Endothelial cell of umbilical vein (primary cell): Measurements from ENCODE around the gene IL9. TPM values are rescaled to one million over a fixed set of nuclear protein-coding genes. Genes with fewer than 3 reads are reported as not detected.

Experiments used
- BruUV-seq: library from RNA; stranded (reverse); fragments of 400-500 nt; replicated peaks from 2 replicates; lab custom pipeline; 2021; lab: Mats Ljungman, UMichigan
- CTCF ChIA-PET: fragments of 300-600, 350-600 bp; sonication (Branson Sonifier 250); formaldehyde crosslinking; loops from one replicate; lab custom pipeline; 2021; ENCODE audit warnings: antibody characterized with exemption, inconsistent platforms; lab: Charles Lee
- POLR2A ChIA-PET: fragments of 300-600, 350-600 bp; sonication (Branson Sonifier 250); formaldehyde crosslinking; loops from one replicate; lab custom pipeline; 2021; ENCODE audit warnings: antibody characterized with exemption, inconsistent platforms; lab: Charles Lee
- DNase-seq: peaks from one replicate; pipeline ENCODE4 v3.0.0-alpha.2; 2011; ENCODE audit warnings: low read depth, low spot score
- FAIRE-seq: peaks from 2 replicates; lab custom pipeline; 2011; peaks lifted over from hg19 to GRCh38; lab: Jason Lieb, UNC
- H2AFZ ChIP-seq: 2 replicates; pipeline ENCODE4 v1.6.0; 2012; ENCODE audit warnings: low read depth, low read length, control low read depth, inconsistent platforms
- H3K27ac ChIP-seq: 2 replicates; pipeline ENCODE4 v1.5.1; 2011; ENCODE audit warnings: low read depth, mild to moderate bottlenecking, control low read depth, low read length, moderate library complexity; ENCODE audit not compliant: insufficient read depth
- H3K27me3 ChIP-seq, 2 experiments: 2 replicates each; pipeline versions ENCODE4 v1.6.0 to v1.6.1; 2011; ENCODE audit warnings: low read length in 2 of 2, mixed read lengths in 1 of 2; ENCODE audit not compliant: control insufficient read depth in 2 of 2, insufficient read depth in 2 of 2
- H3K36me3 ChIP-seq, 2 experiments: 2 replicates in 1 of 2; 3 replicates in 1 of 2; pipeline ENCODE4 v1.5.1; 2011; ENCODE audit warnings: low read length in 2 of 2, mild to moderate bottlenecking in 1 of 2, moderate library complexity in 1 of 2; ENCODE audit not compliant: control insufficient read depth in 2 of 2, insufficient read depth in 2 of 2; ENCODE audit errors: extremely low read depth in 1 of 2
- H3K4me1 ChIP-seq: 3 replicates; pipeline ENCODE4 v1.5.1; 2011; ENCODE audit warnings: mild to moderate bottlenecking, low read length; ENCODE audit not compliant: control insufficient read depth, insufficient read depth; ENCODE audit errors: extremely low read depth
- H3K4me2 ChIP-seq: 2 replicates; pipeline ENCODE4 v1.6.1; 2011; ENCODE audit warnings: low read length, control low read depth, mixed read lengths; ENCODE audit not compliant: insufficient read depth
- H3K4me3 ChIP-seq, 3 experiments: fragments of 200-600 bp in 1 of 3; sonication (generic), shearing (Covaris generic) in 1 of 3; replicated peaks in 1 of 3; 2 replicates each; pipeline ENCODE4 v1.5.1; 2011 to 2016; ENCODE audit warnings: control low read depth in 3 of 3, low read length in 3 of 3, mild to moderate bottlenecking in 2 of 3, inconsistent platforms in 1 of 3, low read depth in 1 of 3, moderate library complexity in 1 of 3; ENCODE audit not compliant: insufficient read depth in 1 of 3
- H3K79me2 ChIP-seq: 2 replicates; pipeline ENCODE4 v1.6.0; 2012; ENCODE audit warnings: low read length, inconsistent platforms; ENCODE audit not compliant: control insufficient read depth, insufficient read depth
- H3K9ac ChIP-seq: replicated peaks from 2 replicates; pipeline ENCODE3; 2011; ENCODE audit warnings: low read length, control low read depth; ENCODE audit not compliant: insufficient read depth; ENCODE audit errors: extremely low read depth
- H3K9me1 ChIP-seq: replicated peaks from 3 replicates; pipeline ENCODE4 v1.6.0; 2011; ENCODE audit warnings: mild to moderate bottlenecking, low read length; ENCODE audit not compliant: control insufficient read depth, insufficient read depth; ENCODE audit errors: extremely low read depth
- H3K9me3 ChIP-seq: replicated peaks from 2 replicates; pipeline ENCODE4 v1.5.1; 2012; ENCODE audit warnings: low read length, inconsistent platforms; ENCODE audit not compliant: control insufficient read depth, insufficient read depth
- H4K20me1 ChIP-seq: replicated peaks from 2 replicates; pipeline ENCODE3; 2011; ENCODE audit warnings: mild to moderate bottlenecking, low read length; ENCODE audit not compliant: control insufficient read depth, insufficient read depth; ENCODE audit errors: extremely low read depth
- FOS ChIP-seq: IDR thresholded peaks from 2 replicates; pipeline ENCODE4 v1.6.1; 2011; ENCODE audit warnings: mild to moderate bottlenecking, low read length, moderate library complexity, borderline replicate concordance; ENCODE audit not compliant: insufficient read depth
- JUN ChIP-seq: IDR thresholded peaks from 2 replicates; pipeline ENCODE4 v1.6.1; 2011; ENCODE audit warnings: borderline replicate concordance, low read depth; ENCODE audit not compliant: insufficient read length, insufficient read depth
- MYC ChIP-seq: IDR thresholded peaks from one replicate; pipeline ENCODE4 v1.6.1; 2011; ENCODE audit warnings: mild to moderate bottlenecking, low read depth, low read length
- POLR2A ChIP-seq: IDR thresholded peaks from 2 replicates; pipeline ENCODE4 v1.6.1; 2012; ENCODE audit warnings: low read depth, mild to moderate bottlenecking, control low read depth, low read length
- dilution Hi-C: fragments of 300-500 bp; cut with MboI; formaldehyde crosslinking; loops from one replicate; pipeline ENCODE4 v1.15.0; 2019; ENCODE audit warnings: low sequenced_read_pairs; ENCODE audit not compliant: extremely low pct_ligation_motif_present
- intact Hi-C: fragments of 100-400 bp; cut with micrococcal nuclease; formaldehyde crosslinking; loops from one replicate; pipeline ENCODE4 v1.10.0; 2022
- polyA plus RNA-seq, 4 experiments: library from polyadenylated mRNA; depleted of rRNA in 3 of 4; stranded (reverse) in 3 of 4; unstranded in 1 of 4; fragments of >200 nt; gene quantifications; 2 replicates each; pipeline versions ENCODE4 v1.2.1 to v1.2.3, GENCODE V29; 2011 to 2012; ENCODE audit warnings: missing spikeins in 1 of 4
- total RNA-seq: library from RNA; stranded (reverse); gene quantifications from 2 replicates; pipeline ENCODE4 v1.2.3, GENCODE V29; 2021
- TF ChIP-seq, protein P1 (sequence below), 2 donors: IDR thresholded peaks; 1 replicate in 1 of 2; 2 replicates in 1 of 2; pipeline ENCODE4 v1.5.1; 2011; ENCODE audit warnings: low read length in 2 of 2, mild to moderate bottlenecking in 2 of 2, moderate library complexity in 2 of 2, control low read depth in 1 of 2, inconsistent platforms in 1 of 2, low read depth in 1 of 2; ENCODE audit not compliant: insufficient read depth in 1 of 2; ENCODE audit errors: extremely low read depth in 1 of 2
- TF ChIP-seq, protein P2 (sequence below): IDR thresholded peaks from 2 replicates; pipeline ENCODE4 v1.6.1; 2011; ENCODE audit not compliant: insufficient read depth, insufficient read length

The IL9 gene
- total and polyA plus RNA-seq, 2 donors (not counting 3 experiments of a cell fraction or from before 2014, with no cell fraction given): not detected

DNA sequence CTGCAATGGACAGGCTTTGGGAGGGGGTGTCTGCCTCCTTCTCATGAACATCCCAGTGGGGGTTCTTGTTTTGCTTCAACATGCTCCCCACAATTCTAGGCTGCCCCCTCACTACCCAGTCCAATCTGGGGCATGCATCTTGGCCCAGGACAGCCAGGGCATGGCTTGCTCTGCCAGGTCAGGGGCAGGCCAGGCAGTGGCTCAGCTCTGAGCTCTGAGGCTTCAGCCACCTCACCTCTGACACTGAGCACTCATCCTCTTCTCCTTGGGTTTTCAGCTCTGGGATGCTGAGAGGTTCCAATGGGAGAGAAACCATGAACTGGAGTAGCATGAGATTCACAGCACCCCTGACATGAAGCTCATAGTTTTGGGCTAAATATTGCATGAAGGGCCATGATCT, 49.3 kb downstream of the IL9 start:
- Histone ChIP-seq H3K4me2 (no peak overlapping the region), H3K4me3 (no peak overlapping the region), H3K27ac (no peak overlapping the region), H2AFZ (no peak overlapping the region), H3K4me1 (no peaks in the 10 kb centered on the region), H3K9ac (no peak overlapping the region), H3K36me3 (no peaks in the 10 kb centered on the region), H4K20me1 (no peaks in the 10 kb centered on the region), H3K9me3 (no peaks in the 10 kb centered on the region), H3K27me3 (peaks cover 0 to under 1% of the 10 kb centered on the region in 2 experiments), H3K9me1 (no peaks in the 10 kb centered on the region), H3K79me2 (no peaks in the 10 kb centered on the region)
- TF ChIP-seq FOS (no peak), POLR2A (no peak), JUN (no peak), MYC (no peak)
- TF ChIP-seq, protein P1, sequence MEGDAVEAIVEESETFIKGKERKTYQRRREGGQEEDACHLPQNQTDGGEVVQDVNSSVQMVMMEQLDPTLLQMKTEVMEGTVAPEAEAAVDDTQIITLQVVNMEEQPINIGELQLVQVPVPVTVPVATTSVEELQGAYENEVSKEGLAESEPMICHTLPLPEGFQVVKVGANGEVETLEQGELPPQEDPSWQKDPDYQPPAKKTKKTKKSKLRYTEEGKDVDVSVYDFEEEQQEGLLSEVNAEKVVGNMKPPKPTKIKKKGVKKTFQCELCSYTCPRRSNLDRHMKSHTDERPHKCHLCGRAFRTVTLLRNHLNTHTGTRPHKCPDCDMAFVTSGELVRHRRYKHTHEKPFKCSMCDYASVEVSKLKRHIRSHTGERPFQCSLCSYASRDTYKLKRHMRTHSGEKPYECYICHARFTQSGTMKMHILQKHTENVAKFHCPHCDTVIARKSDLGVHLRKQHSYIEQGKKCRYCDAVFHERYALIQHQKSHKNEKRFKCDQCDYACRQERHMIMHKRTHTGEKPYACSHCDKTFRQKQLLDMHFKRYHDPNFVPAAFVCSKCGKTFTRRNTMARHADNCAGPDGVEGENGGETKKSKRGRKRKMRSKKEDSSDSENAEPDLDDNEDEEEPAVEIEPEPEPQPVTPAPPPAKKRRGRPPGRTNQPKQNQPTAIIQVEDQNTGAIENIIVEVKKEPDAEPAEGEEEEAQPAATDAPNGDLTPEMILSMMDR (IDR thresholded peaks at IDR 0.05; ENCODE audit: extremely low read depth in 1 of 2, insufficient read depth in 1 of 2, low read depth in 1 of 2, low read length in 2 of 2): no peak
- TF ChIP-seq, protein P2, sequence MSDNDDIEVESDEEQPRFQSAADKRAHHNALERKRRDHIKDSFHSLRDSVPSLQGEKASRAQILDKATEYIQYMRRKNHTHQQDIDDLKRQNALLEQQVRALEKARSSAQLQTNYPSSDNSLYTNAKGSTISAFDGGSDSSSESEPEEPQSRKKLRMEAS: no peak
- intact Hi-C loops (no loop called here), dilution Hi-C loops (loop anchor here (25.0 kb wide), 2 partner anchors 109 to 259 kb away; partner anchors contain the start of gene CXCL14)
- FAIRE-seq (no peak), DNase-seq (no peak)
- CTCF ChIA-PET: interaction anchor here (1.5 kb wide), 1 partner anchor 16 kb away, joined by 5 read pairs; no protein-coding TSS in a partner anchor
- POLR2A ChIA-PET: no interaction called here
- BruUV-seq: no TSS peak
